IMR-90 (cell line): Measurements from ENCODE around the gene PRELID3B. TPM values are rescaled to one million over a fixed set of nuclear protein-coding genes. Genes with fewer than 3 reads are reported as not detected.

Experiments used
- ATAC-seq: fragments of 200-7000 bp; cut with Tn5 transposase; 2 replicates; pipeline ENCODE4 v1.9.1; 2020; ENCODE audit warnings: low read depth, mild to moderate bottlenecking, moderate library complexity
- BruUV-seq: library from RNA; stranded (reverse); fragments of 400-500 nt; replicated peaks from 2 replicates; lab custom pipeline; 2021; lab: Mats Ljungman, UMichigan
- CTCF ChIA-PET: fragments of 300-600 bp; formaldehyde crosslinking; extraction: SDS; loops from one replicate; lab custom pipeline; 2021; ENCODE audit warnings: antibody characterized with exemption; lab: Yijun Ruan, JAX
- POLR2A ChIA-PET: fragments of 300-600 bp; sonication (Branson Sonifier 250); formaldehyde crosslinking; loops from one replicate; lab custom pipeline; 2022; ENCODE audit warnings: antibody characterized with exemption; ENCODE audit not compliant: unreplicated experiment; lab: Charles Lee
- DNase-seq: peaks from one replicate; pipeline ENCODE4 v3.0.0; 2013
- H2AFZ ChIP-seq: replicated peaks from 2 replicates; pipeline ENCODE3; 2013; ENCODE audit warnings: low read length, mild to moderate bottlenecking; ENCODE audit not compliant: poor library complexity
- H2AK5ac ChIP-seq: 2 replicates; pipeline ENCODE4 v1.6.1; 2013; ENCODE audit warnings: low read depth, low read length, inconsistent platforms
- H2AK9ac ChIP-seq: replicated peaks from 2 replicates; pipeline ENCODE3; 2013; ENCODE audit warnings: mild to moderate bottlenecking, low read depth, low read length, moderate library complexity; ENCODE audit not compliant: poor library complexity
- H2BK120ac ChIP-seq: 2 replicates; pipeline ENCODE4 v1.6.1; 2013; ENCODE audit warnings: low read depth, low read length, inconsistent platforms
- H2BK15ac ChIP-seq: 3 replicates; pipeline ENCODE4 v1.6.1; 2013; ENCODE audit warnings: low read depth, low read length, inconsistent platforms
- H2BK20ac ChIP-seq: 2 replicates; pipeline ENCODE4 v1.6.1; 2013; ENCODE audit warnings: low read depth, mild to moderate bottlenecking, inconsistent platforms, low read length, moderate library complexity
- H2BK5ac ChIP-seq: 2 replicates; pipeline ENCODE4 v1.6.1; 2013; ENCODE audit warnings: mild to moderate bottlenecking, low read depth, low read length, inconsistent platforms; ENCODE audit not compliant: poor library complexity, severe bottlenecking
- H3K14ac ChIP-seq: replicated peaks from 2 replicates; pipeline ENCODE4 v1.6.1; 2013; ENCODE audit warnings: low read depth, low read length, inconsistent platforms
- H3K18ac ChIP-seq: 2 replicates; pipeline ENCODE4 v1.6.1; 2013; ENCODE audit warnings: low read depth, low read length, control low read depth
- H3K23ac ChIP-seq: 2 replicates; pipeline ENCODE4 v1.6.1; 2013; ENCODE audit warnings: low read depth, low read length, inconsistent platforms
- H3K27ac ChIP-seq: 2 replicates; pipeline ENCODE4 v1.5.1; 2013; ENCODE audit warnings: mild to moderate bottlenecking, control low read depth, low read length; ENCODE audit not compliant: insufficient read depth
- H3K27me3 ChIP-seq: 2 replicates; pipeline ENCODE4 v1.6.1; 2013; ENCODE audit warnings: low read length; ENCODE audit not compliant: control insufficient read depth, insufficient read depth
- H3K36me3 ChIP-seq: 2 replicates; pipeline ENCODE4 v1.6.1; 2013; ENCODE audit warnings: low read length, mixed read lengths; ENCODE audit not compliant: control insufficient read depth, insufficient read depth
- H3K4ac ChIP-seq: 2 replicates; pipeline ENCODE4 v1.6.1; 2013; ENCODE audit warnings: low read depth, low read length, inconsistent platforms
- H3K4me1 ChIP-seq: 2 replicates; pipeline ENCODE4 v1.6.1; 2013; ENCODE audit warnings: low read length, mixed read lengths; ENCODE audit not compliant: control insufficient read depth, insufficient read depth
- H3K4me2 ChIP-seq: 2 replicates; pipeline ENCODE4 v1.6.1; 2013; ENCODE audit warnings: low read depth, mild to moderate bottlenecking, control low read depth, low read length, moderate library complexity
- H3K4me3 ChIP-seq: 2 replicates; pipeline ENCODE4 v1.5.1; 2013; ENCODE audit warnings: low read depth, mild to moderate bottlenecking, control low read depth, low read length, moderate library complexity; ENCODE audit not compliant: insufficient read depth
- H3K56ac ChIP-seq: 2 replicates; pipeline ENCODE4 v1.6.1; 2013; ENCODE audit warnings: low read length, inconsistent platforms; ENCODE audit not compliant: insufficient read depth; ENCODE audit errors: extremely low read depth
- H3K79me1 ChIP-seq, 2 experiments: 2 replicates each; pipeline ENCODE4 v1.6.1; 2013; ENCODE audit warnings: low read length in 2 of 2, inconsistent platforms in 1 of 2, low read depth in 1 of 2
- H3K9ac ChIP-seq: 2 replicates; pipeline ENCODE4 v1.6.1; 2013; ENCODE audit warnings: low read depth, low read length, control low read depth
- H3K9me1 ChIP-seq: 2 replicates; pipeline ENCODE4 v1.6.1; 2013; ENCODE audit warnings: low read length, inconsistent platforms; ENCODE audit not compliant: insufficient read depth
- H3K9me3 ChIP-seq: 2 replicates; pipeline ENCODE4 v1.6.1; 2013; ENCODE audit warnings: low read length; ENCODE audit not compliant: control insufficient read depth, insufficient read depth
- H4K20me1 ChIP-seq: 2 replicates; pipeline ENCODE4 v1.6.1; 2013; ENCODE audit warnings: low read length, inconsistent platforms; ENCODE audit not compliant: insufficient read depth
- H4K5ac ChIP-seq: 2 replicates; pipeline ENCODE4 v1.6.1; 2013; ENCODE audit warnings: mild to moderate bottlenecking, low read depth, low read length, control low read depth
- H4K8ac ChIP-seq, 2 experiments: 2 replicates each; pipeline ENCODE4 v1.6.1; 2013; ENCODE audit warnings: low read depth in 2 of 2, low read length in 2 of 2, control low read depth in 1 of 2, inconsistent platforms in 1 of 2
- H4K91ac ChIP-seq: 2 replicates; pipeline ENCODE4 v1.6.1; 2013; ENCODE audit warnings: low read depth, low read length, inconsistent platforms; ENCODE audit not compliant: insufficient read depth
- BHLHE40 ChIP-seq: fragments of 150-350 bp; IDR thresholded peaks from 2 replicates; pipeline ENCODE4 v1.6.1; 2016; ENCODE audit warnings: mild to moderate bottlenecking, low read depth, low read length
- CEBPB ChIP-seq: IDR thresholded peaks from 2 replicates; pipeline ENCODE4 v1.6.1; 2012; ENCODE audit warnings: low read depth, low read length, improper control_type of control experiment
- CHD1 ChIP-seq: IDR thresholded peaks from 2 replicates; pipeline ENCODE4 v1.6.1; 2012; ENCODE audit warnings: low read depth, low read length, improper control_type of control experiment
- FOS ChIP-seq: fragments of 150-350 bp; IDR thresholded peaks from 2 replicates; pipeline ENCODE4 v1.6.1; 2016; ENCODE audit warnings: low read depth, low read length
- MAFK ChIP-seq: IDR thresholded peaks from 2 replicates; pipeline ENCODE4 v1.6.1; 2012; ENCODE audit warnings: low read depth, low read length, improper control_type of control experiment
- MAZ ChIP-seq: IDR thresholded peaks from 2 replicates; pipeline ENCODE4 v1.6.1; 2012; ENCODE audit warnings: low read depth, mild to moderate bottlenecking, low read length, improper control_type of control experiment, moderate library complexity, borderline replicate concordance
- MXI1 ChIP-seq: IDR thresholded peaks from 2 replicates; pipeline ENCODE4 v1.6.1; 2012; ENCODE audit warnings: low read depth, mild to moderate bottlenecking, low read length, moderate library complexity, borderline replicate concordance
- NFE2L2 ChIP-seq: fragments of 150-350 bp; IDR thresholded peaks from 2 replicates; pipeline ENCODE4 v1.6.1; 2016; ENCODE audit warnings: low read depth, mild to moderate bottlenecking, low read length
- POLR2A ChIP-seq: IDR thresholded peaks from 2 replicates; pipeline ENCODE4 v1.6.1; 2012; ENCODE audit warnings: mild to moderate bottlenecking, low read depth, low read length
- RAD21 ChIP-seq: IDR thresholded peaks from 2 replicates; pipeline ENCODE4 v1.6.1; 2012; ENCODE audit warnings: low read length, improper control_type of control experiment
- RCOR1 ChIP-seq: IDR thresholded peaks from 2 replicates; pipeline ENCODE4 v1.6.1; 2012; ENCODE audit warnings: mild to moderate bottlenecking, low read length, improper control_type of control experiment; ENCODE audit not compliant: insufficient replicate concordance
- RFX5 ChIP-seq: IDR thresholded peaks from 2 replicates; pipeline ENCODE4 v1.8.0; 2012; ENCODE audit warnings: low read depth, mild to moderate bottlenecking, low read length, moderate library complexity
- SMC3 ChIP-seq: fragments of 150-350 bp; IDR thresholded peaks from 2 replicates; pipeline ENCODE4 v1.6.1; 2016; ENCODE audit warnings: low read depth, mild to moderate bottlenecking, antibody characterized with exemption, low read length, moderate library complexity
- WGBS, 2 experiments: methylation state at CpG; one replicate each; pipeline versions ENCODE4 v1.1.5 to v1.1.7; 2013; ENCODE audit warnings: missing lambda C conversion rate in 2 of 2; ENCODE audit not compliant: insufficient read length in 1 of 2; ENCODE audit errors: extremely low coverage in 2 of 2; 5-methylcytosine and 5-hydroxymethylcytosine counted together
- dilution Hi-C: fragments of 300-500 bp; cut with HindIII; formaldehyde crosslinking; loops from one replicate; pipeline ENCODE4 v1.14.3; 2018; ENCODE audit warnings: low sequenced_read_pairs; ENCODE audit not compliant: unreplicated experiment
- in situ Hi-C: fragments of 300-500 bp; cut with MboI; formaldehyde crosslinking; loops from 3 replicates; pipeline ENCODE4 v1.14.3; 2019; ENCODE audit warnings: low sequenced_read_pairs, inconsistent platforms, mixed read lengths
- intact Hi-C: fragments of 100-400 bp; cut with micrococcal nuclease; formaldehyde crosslinking; loops from 2 replicates; pipeline ENCODE4 v1.10.0; 2022
- polyA plus RNA-seq, 3 experiments: library from polyadenylated mRNA; depleted of rRNA; stranded (reverse); fragments of >200 nt; gene quantifications; 2 replicates each; pipeline ENCODE4 v1.2.3, GENCODE V29; 2012; ENCODE audit warnings: low replicate concordance in 1 of 3
- total RNA-seq: library from RNA; depleted of rRNA; stranded (reverse); fragments of >200 nt; gene quantifications from 2 replicates; pipeline ENCODE4 v1.2.3, GENCODE V29; 2012
- TF ChIP-seq, protein P1 (sequence below): fragments of 150-350 bp; IDR thresholded peaks from 2 replicates; pipeline ENCODE4 v1.6.1; 2017; ENCODE audit warnings: mild to moderate bottlenecking, antibody characterized with exemption, low read length, low read depth
- TF ChIP-seq, protein P2 (sequence below): fragments of 150-350 bp; IDR thresholded peaks from 2 replicates; pipeline ENCODE4 v1.6.1; 2016; ENCODE audit warnings: low read depth, mild to moderate bottlenecking, low read length, moderate library complexity, borderline replicate concordance
- TF ChIP-seq, protein P3 (sequence below): conservative IDR thresholded peaks from 2 replicates; pipeline ENCODE4 v1.5.1; 2012; ENCODE audit warnings: mild to moderate bottlenecking, low read depth, low read length, improper control_type of control experiment

PRELID3B gene
- total and polyA plus RNA-seq, 2 of the 4 experiments (the other 2 are of a cell fraction): 24.8 to 41.9 TPM

DNA sequence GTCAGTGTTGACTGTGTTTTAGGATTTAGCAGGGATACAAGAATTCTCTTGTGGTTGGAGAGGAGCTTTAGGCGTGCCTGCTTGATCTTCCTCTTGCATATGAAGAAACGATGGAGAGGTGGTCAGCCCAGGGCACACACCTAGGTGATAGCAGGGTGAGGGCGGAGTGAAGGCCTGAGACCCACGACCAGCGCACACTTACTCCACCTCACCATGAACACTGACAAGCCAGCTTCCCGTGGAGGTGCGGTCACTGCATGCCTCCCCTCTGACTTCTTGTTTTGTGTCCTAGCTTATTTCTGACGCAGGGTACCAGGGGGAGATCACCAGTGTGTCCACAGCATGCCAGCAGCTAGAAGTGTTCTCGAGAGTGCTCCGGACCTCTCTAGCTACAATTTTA is 53.4 kb downstream of the PRELID3B start:
- 95% methylated on average over 4 of the region's 10 CpGs; no CpG with 5 or more reads in 1 of the 2 experiments for WGBS, 2 experiments

More for the DNA sequence above, 53.4 kb downstream of the PRELID3B start:
- no peak overlapping the region for H3K9ac ChIP-seq
- no peak overlapping the region for H3K23ac ChIP-seq
- H4K20me1 ChIP-seq: peaks cover 27% of the 10 kb centered on the region
- peaks cover 23% of the 10 kb centered on the region for H3K9me1 ChIP-seq
- H2BK15ac ChIP-seq: no peak overlapping the region
- no peak overlapping the region for H3K4me3 ChIP-seq
- no peak for DNase-seq
- peaks cover 56% of the 10 kb centered on the region for H3K36me3 ChIP-seq
- CTCF ChIA-PET: interaction anchor here (0.6 kb wide), 1 partner anchor 113 kb away, joined by 4 read pairs; no protein-coding TSS in a partner anchor
- no peak overlapping the region for H2BK120ac ChIP-seq
- no TSS peak for BruUV-seq
- H3K18ac ChIP-seq: no peak overlapping the region
- H4K8ac ChIP-seq: no peak overlapping the region
- H2BK5ac ChIP-seq: no peak overlapping the region
- H3K14ac ChIP-seq: no peak overlapping the region
- dilution Hi-C loops (no loop called here), intact Hi-C loops (loop anchor here (5.0 kb wide), 1 partner anchor 38 kb away; no protein-coding TSS in a partner anchor), in situ Hi-C loops (no loop called here)
- no peak overlapping the region for H2AK9ac ChIP-seq
- no peak overlapping the region for H3K56ac ChIP-seq
- H3K4ac ChIP-seq: no peak overlapping the region
- H3K9me3 ChIP-seq: no peaks in the 10 kb centered on the region
- H2AK5ac ChIP-seq: no peak overlapping the region
- no peaks in the 10 kb centered on the region for H3K27me3 ChIP-seq
- H3K4me1 ChIP-seq: peaks cover 6% of the 10 kb centered on the region; the same call in 1 of the 2 replicates
- POLR2A ChIA-PET: no interaction called here
- no peak overlapping the region for H2BK20ac ChIP-seq
- no peak overlapping the region for H3K27ac ChIP-seq
- no peak overlapping the region for H4K5ac ChIP-seq
- no peak overlapping the region for H2AFZ ChIP-seq
- no peak overlapping the region for H4K91ac ChIP-seq
- TF ChIP-seq MXI1: no peak
- TF ChIP-seq NFE2L2: no peak
- no peak for TF ChIP-seq MAZ
- TF ChIP-seq, protein P1, sequence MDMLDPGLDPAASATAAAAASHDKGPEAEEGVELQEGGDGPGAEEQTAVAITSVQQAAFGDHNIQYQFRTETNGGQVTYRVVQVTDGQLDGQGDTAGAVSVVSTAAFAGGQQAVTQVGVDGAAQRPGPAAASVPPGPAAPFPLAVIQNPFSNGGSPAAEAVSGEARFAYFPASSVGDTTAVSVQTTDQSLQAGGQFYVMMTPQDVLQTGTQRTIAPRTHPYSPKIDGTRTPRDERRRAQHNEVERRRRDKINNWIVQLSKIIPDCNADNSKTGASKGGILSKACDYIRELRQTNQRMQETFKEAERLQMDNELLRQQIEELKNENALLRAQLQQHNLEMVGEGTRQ: no peak
- TF ChIP-seq RCOR1: no peak
- TF ChIP-seq, protein P2, sequence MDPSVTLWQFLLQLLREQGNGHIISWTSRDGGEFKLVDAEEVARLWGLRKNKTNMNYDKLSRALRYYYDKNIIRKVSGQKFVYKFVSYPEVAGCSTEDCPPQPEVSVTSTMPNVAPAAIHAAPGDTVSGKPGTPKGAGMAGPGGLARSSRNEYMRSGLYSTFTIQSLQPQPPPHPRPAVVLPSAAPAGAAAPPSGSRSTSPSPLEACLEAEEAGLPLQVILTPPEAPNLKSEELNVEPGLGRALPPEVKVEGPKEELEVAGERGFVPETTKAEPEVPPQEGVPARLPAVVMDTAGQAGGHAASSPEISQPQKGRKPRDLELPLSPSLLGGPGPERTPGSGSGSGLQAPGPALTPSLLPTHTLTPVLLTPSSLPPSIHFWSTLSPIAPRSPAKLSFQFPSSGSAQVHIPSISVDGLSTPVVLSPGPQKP: no peak
- TF ChIP-seq CEBPB: no peak
- no peak for TF ChIP-seq RFX5
- TF ChIP-seq POLR2A: no peak
- TF ChIP-seq CHD1: no peak
- TF ChIP-seq, protein P3, sequence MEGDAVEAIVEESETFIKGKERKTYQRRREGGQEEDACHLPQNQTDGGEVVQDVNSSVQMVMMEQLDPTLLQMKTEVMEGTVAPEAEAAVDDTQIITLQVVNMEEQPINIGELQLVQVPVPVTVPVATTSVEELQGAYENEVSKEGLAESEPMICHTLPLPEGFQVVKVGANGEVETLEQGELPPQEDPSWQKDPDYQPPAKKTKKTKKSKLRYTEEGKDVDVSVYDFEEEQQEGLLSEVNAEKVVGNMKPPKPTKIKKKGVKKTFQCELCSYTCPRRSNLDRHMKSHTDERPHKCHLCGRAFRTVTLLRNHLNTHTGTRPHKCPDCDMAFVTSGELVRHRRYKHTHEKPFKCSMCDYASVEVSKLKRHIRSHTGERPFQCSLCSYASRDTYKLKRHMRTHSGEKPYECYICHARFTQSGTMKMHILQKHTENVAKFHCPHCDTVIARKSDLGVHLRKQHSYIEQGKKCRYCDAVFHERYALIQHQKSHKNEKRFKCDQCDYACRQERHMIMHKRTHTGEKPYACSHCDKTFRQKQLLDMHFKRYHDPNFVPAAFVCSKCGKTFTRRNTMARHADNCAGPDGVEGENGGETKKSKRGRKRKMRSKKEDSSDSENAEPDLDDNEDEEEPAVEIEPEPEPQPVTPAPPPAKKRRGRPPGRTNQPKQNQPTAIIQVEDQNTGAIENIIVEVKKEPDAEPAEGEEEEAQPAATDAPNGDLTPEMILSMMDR: no peak
- no peak for TF ChIP-seq FOS
- no peak for TF ChIP-seq MAFK
- no peak for TF ChIP-seq SMC3
- TF ChIP-seq BHLHE40: no peak
- TF ChIP-seq RAD21: no peak
- no peak for ATAC-seq
- no peak overlapping the region for H3K4me2 ChIP-seq
- H3K79me1 ChIP-seq: peaks cover 26 to 66% of the 10 kb centered on the region in 2 experiments
